Memory B cell (primary cell): ENCODE results near the gene SLC39A3.
"Not testable (repeated sequence)": the region's sequence is repeated elsewhere in the genome, so short reads cannot be mapped to it uniquely, and the experiment has no call there.

Source experiments
- ATAC-seq: fragments of 150-1000 bp; cut with Tn5 transposase; 2 replicates; pipeline ENCODE4 v1.10.0; 2021; ENCODE audit warnings: low read depth, mild to moderate bottlenecking, moderate library complexity
- DNase-seq, 2 donors: peaks; one replicate each; pipeline ENCODE4 v3.0.0; 2022; ENCODE audit warnings: low spot score in 2 of 2
- H3K27ac Mint-ChIP-seq: one replicate; pipeline ENCODE4 v1.8.0; 2022; ENCODE audit warnings: mild to moderate bottlenecking, moderate library complexity, mixed read lengths
- H3K27me3 Mint-ChIP-seq: one replicate; pipeline ENCODE4 v1.8.0; 2022; ENCODE audit warnings: mixed read lengths
- H3K36me3 Mint-ChIP-seq: one replicate; pipeline ENCODE4 v1.8.0; 2022; ENCODE audit warnings: mild to moderate bottlenecking, mixed read lengths
- H3K4me1 Mint-ChIP-seq: one replicate; pipeline ENCODE4 v1.8.0; 2022; ENCODE audit warnings: mixed read lengths
- H3K4me3 Mint-ChIP-seq: one replicate; pipeline ENCODE4 v1.8.0; 2022; ENCODE audit warnings: mild to moderate bottlenecking, moderate library complexity, mixed read lengths
- H3K9me3 Mint-ChIP-seq: one replicate; pipeline ENCODE4 v1.8.0; 2022; ENCODE audit warnings: mixed read lengths

The SLC39A3 gene

DNA sequence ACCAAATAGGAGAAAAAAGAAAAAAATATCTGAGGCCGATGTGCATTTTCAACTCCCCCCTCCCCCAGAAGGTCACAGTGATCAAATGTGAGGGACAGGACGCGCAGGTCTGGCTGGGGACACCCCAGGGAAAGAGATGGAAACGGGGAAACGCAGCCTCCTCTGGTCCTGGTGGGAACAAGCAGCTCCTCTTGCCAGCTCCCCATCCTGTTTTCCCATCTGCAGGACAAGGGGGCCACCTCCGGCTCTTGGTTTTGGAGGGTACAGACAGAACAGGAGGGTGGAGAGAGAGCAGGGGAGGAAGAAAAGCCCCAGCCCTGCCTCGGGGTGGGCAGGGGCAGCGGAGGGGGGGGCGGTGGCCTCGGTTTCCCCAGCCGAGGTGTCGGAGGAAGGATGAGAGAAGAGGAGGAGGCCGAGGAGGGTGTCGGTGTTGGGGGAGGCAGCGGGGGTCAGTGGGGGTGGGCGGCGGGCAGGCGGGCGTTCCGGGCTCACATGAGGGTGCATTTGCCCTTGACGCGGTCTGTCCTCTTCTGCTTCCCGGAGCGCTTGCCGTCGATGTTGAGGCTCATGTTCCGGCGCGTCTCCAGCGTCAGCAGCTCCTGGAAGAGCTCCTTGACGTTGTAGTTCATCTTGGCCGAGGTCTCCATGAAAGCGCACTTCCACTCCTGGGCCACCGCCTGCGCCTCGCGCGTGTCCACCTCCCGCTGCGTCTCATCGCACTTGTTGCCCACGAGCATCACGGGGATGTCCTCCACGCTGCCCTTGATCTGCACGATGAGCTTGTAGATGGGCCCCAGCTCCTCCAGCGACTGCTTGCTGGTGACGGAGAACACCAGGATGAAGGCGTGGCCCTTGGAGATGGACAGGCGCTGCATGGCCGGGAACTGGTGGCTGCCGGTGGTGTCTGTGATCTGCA, 22.8 kb downstream of the SLC39A3 start:
- peaks cover 7% of the 10 kb centered on the region for H3K9me3 Mint-ChIP-seq
- ATAC-seq (no peak), DNase-seq (no peak)
- H3K4me3 Mint-ChIP-seq, result no peak overlapping the region
- peak overlapping the region; percentile 22 for H3K27ac Mint-ChIP-seq
- H3K36me3 Mint-ChIP-seq, result peaks cover 7% of the 10 kb centered on the region
- no peaks in the 10 kb centered on the region for H3K27me3 Mint-ChIP-seq
- H3K4me1 Mint-ChIP-seq, result peaks cover 35% of the 10 kb centered on the region

GRCh38 chr19:2716275-2716650, 23.6 kb downstream of the SLC39A3 start:
- peaks cover 7% of the 10 kb centered on the region for H3K36me3 Mint-ChIP-seq
- H3K4me3 Mint-ChIP-seq, result no peak overlapping the region
- peaks cover 37% of the 10 kb centered on the region for H3K4me1 Mint-ChIP-seq
- H3K27ac Mint-ChIP-seq, result peak overlapping the region; percentile 52
- peaks cover 7% of the 10 kb centered on the region for H3K9me3 Mint-ChIP-seq
- ATAC-seq, result no peak
- no peaks in the 10 kb centered on the region for H3K27me3 Mint-ChIP-seq
- DNase-seq, result no peak

- no peak for ATAC-seq
- Mint-ChIP-seq H3K4me1 (peaks cover 41% of the 10 kb centered on the region), H3K36me3 (peaks cover 7% of the 10 kb centered on the region), H3K27ac (peak overlapping the region; percentile 52), H3K4me3 (no peak overlapping the region), H3K9me3 (peaks cover 7% of the 10 kb centered on the region), H3K27me3 (no peaks in the 10 kb centered on the region)
- DNase-seq, result no peak
These were observed 24.1 kb downstream of the SLC39A3 start for GRCh38 chr19:2715470-2716274.

DNA sequence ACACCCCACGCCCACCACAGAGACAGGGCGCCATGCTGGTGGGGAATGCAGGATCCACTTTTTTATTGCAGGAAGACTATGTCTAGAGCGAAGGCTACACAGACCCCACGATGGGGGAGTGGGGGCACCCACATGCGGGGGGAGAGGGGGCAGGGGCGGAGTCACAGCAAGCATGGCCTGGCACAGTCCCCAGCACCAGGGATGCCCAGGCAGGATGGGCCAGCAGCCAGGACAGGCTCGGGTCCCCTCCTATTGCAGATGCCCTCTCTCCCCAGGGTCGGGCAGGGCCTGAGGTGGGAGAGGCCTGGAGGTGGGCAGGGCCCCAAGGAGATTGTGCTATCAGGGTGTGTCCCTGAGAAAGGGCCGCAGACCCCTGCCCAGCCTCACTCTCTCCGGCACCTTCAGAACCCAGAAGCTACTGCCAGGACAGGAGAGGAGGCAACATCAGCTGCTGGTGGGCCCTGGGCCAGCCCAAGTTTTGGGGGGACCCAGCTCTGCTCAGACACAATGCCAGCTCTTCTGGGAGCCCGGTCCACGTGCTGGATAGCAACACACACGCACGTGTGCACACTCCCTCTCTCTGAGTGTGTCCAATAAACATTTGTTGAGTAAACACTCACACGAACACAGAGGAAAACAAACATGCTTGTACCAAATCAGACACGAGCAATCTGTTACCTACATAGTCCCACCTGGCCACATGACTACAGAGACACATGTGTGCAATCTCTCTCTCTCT, 25.1 kb downstream of the SLC39A3 start:
- Mint-ChIP-seq H3K4me1 (peaks cover 40% of the 10 kb centered on the region), H3K9me3 (peaks cover 7% of the 10 kb centered on the region), H3K36me3 (peaks cover 7% of the 10 kb centered on the region), H3K27ac (peak overlapping the region; percentile 52), H3K27me3 (no peaks in the 10 kb centered on the region), H3K4me3 (no peak overlapping the region)
- DNase-seq (no peak), ATAC-seq (no peak)

DNA sequence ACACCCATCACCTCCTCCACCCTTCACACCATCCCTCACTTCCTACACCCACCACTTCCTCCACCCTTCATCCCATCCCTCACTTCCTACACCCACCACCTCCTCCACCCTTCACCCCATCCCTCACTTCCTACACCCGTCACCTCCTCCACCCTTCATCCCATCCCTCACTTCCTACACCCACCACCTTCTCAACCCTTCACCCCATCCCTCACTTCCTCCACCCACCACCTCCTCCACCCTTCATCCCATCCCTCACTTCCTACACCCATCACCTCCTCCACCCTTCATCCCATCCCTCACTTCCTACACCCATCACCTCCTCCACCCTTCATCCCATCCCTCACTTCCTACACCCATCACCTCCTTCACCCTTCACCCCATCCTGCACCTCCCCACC, 25.7 kb downstream of the SLC39A3 start:
- H3K27me3 Mint-ChIP-seq, H3K4me3 Mint-ChIP-seq, H3K36me3 Mint-ChIP-seq, DNase-seq, H3K9me3 Mint-ChIP-seq, ATAC-seq, H3K27ac Mint-ChIP-seq: not testable (repeated sequence)
- peaks cover 37% of the 10 kb centered on the region for H3K4me1 Mint-ChIP-seq

DNA sequence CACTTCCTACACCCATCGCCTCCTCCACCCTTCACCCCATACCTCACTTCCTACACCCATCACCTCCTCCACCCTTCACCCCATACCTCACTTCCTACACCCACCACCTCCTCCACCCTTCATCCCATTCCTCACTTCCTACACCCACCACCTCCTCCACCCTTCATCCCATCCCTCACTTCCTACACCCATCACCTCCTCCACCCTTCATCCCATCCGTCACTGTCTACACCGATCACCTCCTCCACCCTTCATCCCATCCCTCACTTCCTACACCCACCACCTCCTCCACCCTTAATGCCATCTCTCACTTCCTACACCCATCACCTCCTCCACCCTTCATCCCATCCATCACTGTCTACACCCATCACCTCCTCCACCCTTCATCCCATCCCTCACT, 26.6 kb downstream of the SLC39A3 start:
- not testable (repeated sequence) for DNase-seq, H3K36me3 Mint-ChIP-seq, H3K4me3 Mint-ChIP-seq, H3K9me3 Mint-ChIP-seq, H3K27me3 Mint-ChIP-seq, ATAC-seq
- Mint-ChIP-seq H3K4me1 (peaks cover 37% of the 10 kb centered on the region), H3K27ac (peak overlapping the region; percentile 99)

DNA sequence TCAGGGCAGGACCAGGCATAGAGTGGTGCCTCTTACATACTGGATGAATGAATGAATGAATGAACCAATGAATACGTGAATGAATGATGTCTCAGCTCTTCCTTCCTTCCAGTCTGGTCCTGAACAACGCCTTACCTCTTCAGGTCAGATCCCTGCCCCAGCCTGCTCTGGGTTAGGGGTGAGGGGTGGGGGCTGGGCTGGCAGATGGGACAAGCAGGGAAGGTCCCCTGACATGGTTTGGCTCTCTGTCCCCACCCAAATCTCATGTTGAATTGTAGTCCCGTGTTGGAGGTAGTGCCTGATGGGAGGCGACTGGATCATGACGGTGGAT, 28.0 kb downstream of the SLC39A3 start:
- peaks cover 35% of the 10 kb centered on the region for H3K4me1 Mint-ChIP-seq
- no peaks in the 10 kb centered on the region for H3K27me3 Mint-ChIP-seq
- H3K36me3 Mint-ChIP-seq, result peaks cover 7% of the 10 kb centered on the region
- H3K27ac Mint-ChIP-seq, result peak overlapping the region; percentile 99
- DNase-seq (no peak), ATAC-seq (no peak)
- peaks cover 7% of the 10 kb centered on the region for H3K9me3 Mint-ChIP-seq
- H3K4me3 Mint-ChIP-seq, result peak overlapping the region; percentile 80

DNA sequence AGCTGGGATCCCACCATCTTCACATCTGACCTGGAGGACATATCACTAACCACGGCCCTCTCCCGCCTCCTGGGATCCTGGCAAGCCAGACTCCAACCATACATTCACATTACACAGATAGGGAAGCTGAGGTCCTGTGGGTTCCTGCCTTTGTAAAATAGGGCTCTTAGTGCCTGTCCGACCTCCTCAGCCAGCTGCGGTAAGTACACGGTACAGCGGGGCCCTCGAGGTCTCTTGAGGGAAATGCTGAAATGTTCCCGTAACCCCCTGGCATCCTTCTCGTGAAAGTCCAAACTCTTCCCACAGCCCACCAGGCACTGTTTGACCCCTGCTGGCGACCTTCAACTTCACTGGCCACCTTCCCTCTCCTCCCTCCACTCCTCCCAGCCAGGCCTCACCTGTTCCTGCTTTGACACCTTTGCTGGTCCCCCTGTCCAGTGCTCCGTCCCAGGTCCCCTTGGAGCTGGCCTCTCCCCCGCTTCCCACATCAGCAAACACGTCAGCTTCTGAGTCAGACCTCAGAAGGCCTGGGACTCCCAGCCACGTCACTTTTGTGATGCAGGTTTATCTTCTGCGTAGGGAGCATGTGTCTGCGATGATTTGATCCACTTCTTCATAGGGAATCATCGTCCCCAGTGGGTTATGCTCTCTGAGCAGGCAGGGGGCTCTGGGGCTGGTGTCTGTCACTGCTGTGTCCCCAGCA, 28.5 kb downstream of the SLC39A3 start:
- peaks cover 7% of the 10 kb centered on the region for H3K9me3 Mint-ChIP-seq
- H3K27me3 Mint-ChIP-seq, result no peaks in the 10 kb centered on the region
- peaks cover 32% of the 10 kb centered on the region for H3K4me1 Mint-ChIP-seq
- peak overlapping the region; percentile 80 for H3K4me3 Mint-ChIP-seq
- ATAC-seq (peak; percentile 45), DNase-seq (no peak)
- peak overlapping the region; percentile 99 for H3K27ac Mint-ChIP-seq
- peaks cover 7% of the 10 kb centered on the region for H3K36me3 Mint-ChIP-seq

DNA sequence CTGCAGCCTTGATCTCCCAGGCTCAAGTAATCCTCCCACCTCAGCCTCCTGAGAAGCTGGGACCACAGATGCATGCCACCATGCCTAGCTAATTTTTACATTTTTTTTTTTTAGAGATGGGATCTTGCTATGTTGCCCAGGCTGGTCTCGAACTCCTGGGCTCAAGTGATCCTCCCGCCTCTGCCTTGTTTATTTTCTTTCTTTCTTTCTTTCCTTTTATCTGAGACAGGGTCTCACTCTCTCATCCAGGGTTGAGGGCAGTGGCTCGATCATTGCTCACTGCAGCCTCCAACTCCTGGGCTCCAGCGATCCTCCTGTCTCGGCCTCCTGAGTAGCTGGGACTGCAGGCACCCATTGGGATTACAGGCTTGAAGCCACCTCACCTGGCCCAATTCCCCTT, 33.6 kb downstream of the SLC39A3 start:
- Mint-ChIP-seq H3K4me1 (peaks cover 21% of the 10 kb centered on the region), H3K36me3 (peaks cover 8% of the 10 kb centered on the region), H3K27me3 (no peaks in the 10 kb centered on the region), H3K27ac (peak overlapping the region; percentile 52), H3K9me3 (no peaks in the 10 kb centered on the region), H3K4me3 (no peak overlapping the region)
- ATAC-seq (no peak), DNase-seq (no peak)

DNA sequence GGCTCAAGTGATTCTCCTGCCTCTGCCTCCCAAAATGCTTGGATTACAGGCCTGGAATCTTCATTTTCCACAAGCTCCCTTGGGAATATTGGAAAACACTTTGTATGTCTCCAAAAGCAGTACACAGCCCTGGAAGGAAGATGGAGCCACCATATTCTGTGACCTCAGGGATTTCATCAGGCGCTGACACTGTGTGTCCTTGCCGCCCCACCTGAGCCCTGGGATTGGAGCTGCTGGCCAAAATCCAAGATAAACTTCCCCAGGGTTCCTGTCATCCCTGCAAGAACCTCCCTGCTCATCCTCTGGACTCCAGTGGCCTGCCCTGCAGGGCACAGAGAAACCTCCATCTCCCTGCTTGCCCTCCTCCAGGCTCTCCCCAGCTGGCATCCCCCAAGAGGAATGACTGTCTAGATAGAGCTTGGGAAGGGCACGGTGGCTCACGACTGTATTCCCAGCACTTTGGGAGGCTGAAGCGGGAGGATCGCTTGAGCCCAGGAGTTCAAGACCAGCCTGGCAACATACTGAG, 36.1 kb downstream of the SLC39A3 start:
- Mint-ChIP-seq H3K4me1 (peaks cover 28% of the 10 kb centered on the region), H3K27me3 (no peaks in the 10 kb centered on the region), H3K27ac (peak overlapping the region; percentile 98), H3K9me3 (no peaks in the 10 kb centered on the region), H3K36me3 (peaks cover 15% of the 10 kb centered on the region), H3K4me3 (no peak overlapping the region)
- no peak for DNase-seq
- ATAC-seq, result no peak

GRCh38 chr19:2703077-2703437, 36.8 kb downstream of the SLC39A3 start:
- H3K36me3 Mint-ChIP-seq, result peaks cover 17% of the 10 kb centered on the region
- peaks cover 33% of the 10 kb centered on the region for H3K4me1 Mint-ChIP-seq
- H3K27ac Mint-ChIP-seq, result peak overlapping the region; percentile 98
- H3K9me3 Mint-ChIP-seq, result no peaks in the 10 kb centered on the region
- ATAC-seq (no peak), DNase-seq (no peak)
- no peaks in the 10 kb centered on the region for H3K27me3 Mint-ChIP-seq
- H3K4me3 Mint-ChIP-seq, result peak overlapping the region; percentile 63

GRCh38 chr19:2702170-2703076, 37.4 kb downstream of the SLC39A3 start, which contains the start of gene GNG7:
TSS of gene GNG7 (minus strand) at chr19:2702694. CDS start at chr19:2520688, 182,006 bp downstream.
- Mint-ChIP-seq H3K4me3 (peak within 1 kb of the TSS; percentile 97), H3K27ac (peak within 1 kb of the TSS; percentile 98), H3K36me3 (peaks cover 17% of the 10 kb centered on the region), H3K27me3 (no peaks in the 10 kb centered on the region), H3K9me3 (no peaks in the 10 kb centered on the region), H3K4me1 (peaks cover 34% of the 10 kb centered on the region)
- DNase-seq, result peak; percentile 97 to 99
- ATAC-seq, result peak; percentile 83
